ENCODE measurements around the gene HEXIM2. TPM values are rescaled to one million over a fixed set of nuclear protein-coding genes. Genes with fewer than 3 reads are reported as not detected.

Gene HEXIM2
- total and polyA plus RNA-seq, 2 of the 13 experiments (the other 11 are each of a cell fraction or from before 2014, with no cell fraction given): 27.1 to 32.4 TPM

DNA sequence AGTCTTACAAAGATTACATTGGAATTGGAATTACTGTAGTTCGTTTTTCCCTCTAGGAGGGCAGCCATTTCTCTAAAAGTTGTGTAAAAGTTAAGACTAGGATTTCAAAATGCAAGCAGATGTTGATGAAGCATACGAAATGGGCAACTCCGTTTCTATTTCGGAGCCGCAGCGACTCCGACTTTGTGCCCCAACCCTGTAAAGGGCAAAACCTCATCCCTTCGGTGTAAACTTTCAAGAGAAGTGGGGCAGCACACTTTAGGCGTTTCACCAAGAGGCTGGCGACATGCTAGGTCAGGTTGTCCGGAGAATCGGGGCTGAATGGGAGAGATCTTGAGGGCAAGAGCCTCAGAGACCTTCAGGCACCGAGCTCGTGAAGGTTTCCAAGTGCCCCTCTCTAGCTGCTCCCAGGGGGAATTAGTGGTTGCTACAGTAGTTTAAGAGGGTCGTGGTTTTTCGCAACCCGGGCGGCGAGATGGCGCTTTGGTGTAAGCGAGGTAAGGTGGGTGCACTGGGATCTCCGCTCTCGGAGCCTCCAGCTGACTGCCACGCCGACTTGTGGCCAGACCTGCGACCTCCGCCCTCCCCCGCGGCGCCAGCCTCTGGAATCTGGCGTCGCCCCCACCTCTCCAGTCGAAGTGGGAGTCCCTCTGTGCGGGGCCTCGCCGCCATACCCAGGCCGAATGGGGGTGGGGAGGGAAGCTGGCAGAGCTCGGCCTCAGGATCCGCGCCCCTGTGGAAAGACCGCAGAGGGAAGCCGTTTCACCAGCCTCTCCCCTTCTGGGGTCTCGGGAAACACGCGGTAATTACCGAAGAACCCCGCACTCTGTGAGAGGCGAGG is 1.0 kb upstream of the HEXIM2 start (continued):
- TF ChIP-seq ZNF614 (CRISPR knock-in tag; IDR thresholded peaks at IDR 0.05; ENCODE audit: borderline replicate concordance) (peak; percentile 29; the same call in 1 of the 2 replicates), ZNF777 (CRISPR knock-in tag; IDR thresholded peaks at IDR 0.05) (0 out of 2 replicates have a peak, but pooled peaks have one; percentile 67), GRHL1 (CRISPR knock-in tag; conservative IDR thresholded peaks at IDR 0.05) (no peak), ZNF34 (CRISPR knock-in tag; IDR thresholded peaks at IDR 0.05; ENCODE audit: borderline replicate concordance) (0 out of 2 replicates have a peak, but pooled peaks have one; percentile 24), GATAD2A (CRISPR knock-in tag; IDR thresholded peaks at IDR 0.05) (no peak; the same call in 1 of the 2 replicates), SALL2 (CRISPR knock-in tag; IDR thresholded peaks at IDR 0.05) (0 out of 2 replicates have a peak, but pooled peaks have one; percentile 71), NFRKB (IDR thresholded peaks at IDR 0.05) (no peak), U2AF2 (IDR thresholded peaks at IDR 0.05; ENCODE audit: low read depth, low read length) (no peak), CBFB (CRISPR knock-in tag; IDR thresholded peaks at IDR 0.05) (peak; percentile 29; the same call in 1 of the 2 replicates), ZNF567 (CRISPR knock-in tag; IDR thresholded peaks at IDR 0.05; ENCODE audit: borderline replicate concordance) (0 out of 2 replicates have a peak, but pooled peaks have one; percentile 31), ZNF615 (CRISPR knock-in tag; IDR thresholded peaks at IDR 0.05; ENCODE audit: borderline replicate concordance) (no peak), CTCF (CRISPR knock-in tag; IDR thresholded peaks at IDR 0.05) (peak; percentile 89), ZNF121 (CRISPR knock-in tag; IDR thresholded peaks at IDR 0.05) (0 out of 2 replicates have a peak, but pooled peaks have one; percentile 11), PPARG (CRISPR knock-in tag; conservative IDR thresholded peaks at IDR 0.05) (peak; percentile 6; the same call in 1 of the 2 replicates), ZNF572 (CRISPR knock-in tag; IDR thresholded peaks at IDR 0.05) (no peak), KLF6 (CRISPR knock-in tag; IDR thresholded peaks at IDR 0.05) (no peak), ZNF660 (CRISPR knock-in tag; IDR thresholded peaks at IDR 0.05; ENCODE audit: borderline replicate concordance, low read depth) (no peak; the same call in 1 of the 2 replicates), CERS6 (CRISPR knock-in tag; IDR thresholded peaks at IDR 0.05) (peak; percentile 75; the same call in 1 of the 2 replicates)
- TF ChIP-seq, protein P1, sequence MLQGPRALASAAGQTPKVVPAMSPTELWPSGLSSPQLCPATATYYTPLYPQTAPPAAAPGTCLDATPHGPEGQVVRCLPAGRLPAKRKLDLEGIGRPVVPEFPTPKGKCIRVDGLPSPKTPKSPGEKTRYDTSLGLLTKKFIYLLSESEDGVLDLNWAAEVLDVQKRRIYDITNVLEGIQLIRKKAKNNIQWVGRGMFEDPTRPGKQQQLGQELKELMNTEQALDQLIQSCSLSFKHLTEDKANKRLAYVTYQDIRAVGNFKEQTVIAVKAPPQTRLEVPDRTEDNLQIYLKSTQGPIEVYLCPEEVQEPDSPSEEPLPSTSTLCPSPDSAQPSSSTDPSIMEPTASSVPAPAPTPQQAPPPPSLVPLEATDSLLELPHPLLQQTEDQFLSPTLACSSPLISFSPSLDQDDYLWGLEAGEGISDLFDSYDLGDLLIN (CRISPR knock-in tag; IDR thresholded peaks at IDR 0.05; ENCODE audit: borderline replicate concordance): 0 out of 2 replicates have a peak, but pooled peaks have one; percentile 91
- TF ChIP-seq, protein P2, sequence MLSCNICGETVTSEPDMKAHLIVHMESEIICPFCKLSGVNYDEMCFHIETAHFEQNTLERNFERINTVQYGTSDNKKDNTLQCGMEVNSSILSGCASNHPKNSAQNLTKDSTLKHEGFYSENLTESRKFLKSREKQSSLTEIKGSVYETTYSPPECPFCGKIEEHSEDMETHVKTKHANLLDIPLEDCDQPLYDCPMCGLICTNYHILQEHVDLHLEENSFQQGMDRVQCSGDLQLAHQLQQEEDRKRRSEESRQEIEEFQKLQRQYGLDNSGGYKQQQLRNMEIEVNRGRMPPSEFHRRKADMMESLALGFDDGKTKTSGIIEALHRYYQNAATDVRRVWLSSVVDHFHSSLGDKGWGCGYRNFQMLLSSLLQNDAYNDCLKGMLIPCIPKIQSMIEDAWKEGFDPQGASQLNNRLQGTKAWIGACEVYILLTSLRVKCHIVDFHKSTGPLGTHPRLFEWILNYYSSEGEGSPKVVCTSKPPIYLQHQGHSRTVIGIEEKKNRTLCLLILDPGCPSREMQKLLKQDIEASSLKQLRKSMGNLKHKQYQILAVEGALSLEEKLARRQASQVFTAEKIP (CRISPR knock-in tag; IDR thresholded peaks at IDR 0.05; ENCODE audit: borderline replicate concordance): no peak
